ENCODE measurements around the gene ECHS1.
"Not testable (repeated sequence)": the region's sequence is repeated elsewhere in the genome, so short reads cannot be mapped to it uniquely, and the experiment has no call there.

ECHS1 gene

DNA sequence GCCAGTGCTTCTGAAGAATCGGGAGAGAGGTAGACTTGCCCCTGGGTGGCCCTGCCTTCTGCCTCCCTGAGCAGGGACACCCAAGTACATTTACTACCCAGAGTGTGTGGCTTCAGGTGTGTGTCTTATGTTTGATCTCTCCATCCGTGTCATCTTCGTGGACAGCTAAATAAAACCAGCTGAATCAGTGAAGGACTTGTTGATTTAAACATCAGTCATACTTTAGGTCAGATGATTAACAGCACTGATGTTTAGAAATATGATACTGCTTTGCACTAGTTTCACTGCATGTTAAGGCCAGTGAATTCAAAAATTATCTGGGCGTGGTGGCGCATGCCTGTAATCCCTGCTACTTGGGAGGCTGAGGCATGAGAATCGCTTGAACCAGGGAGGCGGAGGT is 24.8 kb upstream of the ECHS1 start:
- DNase-seq: no peak

DNA sequence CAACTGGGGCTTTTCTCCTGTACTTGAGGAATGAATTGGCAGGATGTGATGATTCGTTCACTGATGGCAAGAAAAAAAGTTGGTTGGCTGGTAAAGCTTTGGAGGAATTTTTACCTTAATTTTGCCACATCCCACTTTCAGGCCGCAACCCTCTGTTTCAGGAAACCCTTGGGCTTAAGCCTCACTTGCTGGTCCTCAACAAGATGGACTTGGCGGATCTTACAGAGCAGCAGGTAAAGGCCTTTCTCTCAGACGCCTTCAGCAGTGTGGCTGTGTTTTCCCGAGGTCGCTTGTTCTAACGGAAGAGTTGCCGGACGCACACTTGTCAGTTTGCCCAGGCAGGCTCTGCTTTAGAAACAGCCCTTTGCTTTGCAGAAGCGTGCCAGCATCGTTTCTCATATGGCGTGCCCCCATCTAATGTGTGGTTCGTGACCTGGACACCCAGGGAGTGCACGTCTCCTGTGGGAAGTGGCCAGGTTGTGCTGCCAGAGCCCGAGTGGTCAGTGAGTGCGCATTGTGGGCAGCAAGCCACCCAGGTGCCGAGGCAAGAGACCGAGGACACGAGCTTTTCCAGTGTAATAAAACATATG is 23.0 kb upstream of the ECHS1 start:
- no peak for DNase-seq

DNA sequence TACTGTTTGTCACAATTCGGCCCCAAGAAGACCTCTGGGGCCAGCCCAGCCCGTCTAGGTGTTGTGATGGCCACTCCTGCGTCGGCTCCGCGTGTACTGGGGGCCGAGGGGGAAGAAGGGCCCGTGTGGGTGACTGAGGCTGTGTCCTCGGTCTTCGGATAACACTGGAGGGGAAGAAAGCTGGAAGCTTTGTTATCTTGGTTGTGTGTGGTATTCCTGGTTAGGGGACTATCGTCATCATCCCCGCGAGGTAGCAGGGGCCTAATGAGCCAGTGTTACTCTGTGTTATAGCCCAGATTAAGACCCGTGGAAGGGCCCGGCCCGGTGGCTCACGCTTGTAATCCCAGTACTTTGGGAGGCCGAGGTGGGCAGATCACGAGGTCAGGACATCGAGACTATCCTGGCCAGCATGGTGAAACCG is 21.7 kb upstream of the ECHS1 start:
- DNase-seq: no peak

DNA sequence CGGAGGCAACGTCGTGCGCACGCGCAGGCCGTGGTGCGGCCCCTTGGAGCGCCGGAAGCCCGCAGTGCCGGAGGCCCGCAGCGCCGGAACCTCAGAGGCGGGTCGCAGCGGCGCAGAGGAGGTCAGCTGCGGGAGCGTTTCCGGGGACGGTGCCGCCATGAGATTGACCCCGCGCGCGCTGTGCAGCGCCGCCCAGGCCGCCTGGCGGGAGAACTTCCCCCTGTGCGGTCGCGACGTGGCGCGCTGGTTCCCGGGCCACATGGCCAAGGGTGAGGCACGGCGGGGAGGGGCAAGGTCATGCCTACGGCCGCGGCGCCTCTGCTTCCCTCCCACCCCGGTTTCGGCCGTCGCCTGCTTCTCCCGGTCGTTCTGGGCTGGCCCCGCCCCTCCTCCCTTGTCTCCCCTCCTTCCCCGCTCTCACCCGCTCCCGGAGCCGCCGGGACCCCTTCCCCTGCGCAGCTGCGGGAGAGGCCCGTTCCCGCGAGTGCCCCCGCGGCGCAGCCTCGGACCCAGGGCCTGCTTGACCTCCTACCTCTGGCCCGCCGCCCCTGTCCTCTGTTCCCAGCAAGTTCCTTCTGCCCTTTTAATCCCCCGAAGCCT is 21.0 kb upstream of the ECHS1 start, which contains the start of gene MTG1:
Gene MTG1 (plus strand): TSS at position 94 of the 600 bp plus-strand sequence. CDS start 64 bp downstream, at position 158.
- peak; percentile 95 for DNase-seq

DNA sequence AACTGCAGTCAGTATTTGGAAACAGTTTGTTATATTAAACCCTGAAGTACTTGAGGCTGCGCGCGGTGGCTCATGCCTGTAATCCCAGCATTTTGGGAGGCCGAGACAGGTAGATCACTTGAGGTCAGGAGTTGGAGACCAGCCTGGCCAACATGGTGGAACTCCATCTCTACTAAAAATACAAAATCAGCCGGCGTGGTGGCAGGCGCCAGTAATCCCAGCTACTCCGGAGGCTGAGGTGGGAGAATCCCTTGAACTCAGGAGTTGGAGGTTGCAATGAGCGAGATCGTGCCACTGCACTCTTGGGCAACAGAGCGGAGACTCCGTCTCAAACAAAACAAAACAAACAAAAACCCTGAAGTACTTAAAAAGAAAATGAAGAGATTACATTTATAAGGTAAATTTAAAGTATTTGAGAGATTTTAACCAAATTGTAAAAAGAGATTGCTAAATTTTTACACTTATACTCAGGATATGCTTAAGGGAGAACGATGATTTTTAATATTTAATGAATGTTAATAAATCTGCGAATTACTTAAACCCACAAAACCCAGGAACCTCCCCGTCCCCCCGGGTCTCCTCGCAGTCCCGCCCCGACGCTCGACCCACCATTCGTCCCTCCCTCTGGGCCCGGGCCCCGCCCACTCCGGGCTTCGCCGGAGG is 20.4 kb upstream of the ECHS1 start:
- DNase-seq: no peak

DNA sequence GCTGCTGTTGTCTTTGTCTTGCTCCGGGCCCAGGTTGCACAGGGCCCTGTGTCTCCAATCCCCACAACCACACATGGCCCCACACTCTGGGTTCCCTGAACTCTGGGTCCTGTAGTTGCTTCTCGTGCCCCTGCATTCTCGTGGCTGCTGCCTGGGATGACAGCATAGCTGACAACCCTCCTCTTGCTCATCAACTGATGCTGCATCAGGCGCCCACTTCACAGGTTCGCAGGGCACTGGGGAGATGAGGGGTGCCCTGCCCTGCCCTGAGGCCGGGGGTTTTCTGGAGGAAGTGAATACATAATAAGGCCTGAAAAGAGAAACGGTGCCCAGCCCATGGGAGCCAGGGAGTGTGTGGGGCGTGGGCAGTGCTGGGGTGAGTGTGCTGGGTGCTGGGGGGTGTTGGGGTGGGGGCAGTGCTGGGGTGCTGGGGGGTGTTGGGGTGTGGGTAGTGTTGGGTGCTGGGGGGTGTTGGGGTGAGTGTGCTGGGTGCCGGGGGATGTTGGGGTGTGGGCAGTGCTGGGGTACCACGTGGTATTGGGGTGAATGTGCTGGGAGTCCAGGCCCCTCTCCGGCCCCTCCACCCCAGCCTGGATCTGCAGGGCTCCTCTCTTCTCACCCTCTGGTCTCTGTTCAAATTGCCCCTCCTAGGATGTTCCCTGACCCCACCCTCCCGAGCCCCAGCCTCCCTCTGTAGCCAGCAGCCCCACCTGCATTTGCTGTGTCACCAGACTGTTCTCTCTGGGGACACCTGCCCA is 18.8 kb upstream of the ECHS1 start:
- no peak for DNase-seq

DNA sequence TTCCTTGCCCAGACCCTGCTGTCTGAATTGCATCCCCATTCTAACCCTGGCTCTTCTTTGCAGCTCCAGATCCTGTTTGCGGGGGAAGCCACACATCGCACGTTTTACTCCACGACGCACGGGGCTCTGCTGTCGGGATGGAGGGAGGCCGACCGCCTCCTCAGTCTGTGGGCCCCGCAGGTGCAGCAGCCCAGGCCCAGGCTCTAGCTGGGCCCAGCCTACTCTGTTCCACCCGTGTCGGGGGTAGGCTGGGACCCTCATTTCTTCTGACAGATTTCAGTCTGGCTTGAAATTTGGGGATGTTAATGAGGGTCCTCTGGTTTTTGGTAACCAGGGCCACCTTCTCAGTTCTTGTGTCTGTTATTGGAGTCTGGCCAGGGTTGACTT is 18.1 kb upstream of the ECHS1 start:
- DNase-seq: no peak

DNA sequence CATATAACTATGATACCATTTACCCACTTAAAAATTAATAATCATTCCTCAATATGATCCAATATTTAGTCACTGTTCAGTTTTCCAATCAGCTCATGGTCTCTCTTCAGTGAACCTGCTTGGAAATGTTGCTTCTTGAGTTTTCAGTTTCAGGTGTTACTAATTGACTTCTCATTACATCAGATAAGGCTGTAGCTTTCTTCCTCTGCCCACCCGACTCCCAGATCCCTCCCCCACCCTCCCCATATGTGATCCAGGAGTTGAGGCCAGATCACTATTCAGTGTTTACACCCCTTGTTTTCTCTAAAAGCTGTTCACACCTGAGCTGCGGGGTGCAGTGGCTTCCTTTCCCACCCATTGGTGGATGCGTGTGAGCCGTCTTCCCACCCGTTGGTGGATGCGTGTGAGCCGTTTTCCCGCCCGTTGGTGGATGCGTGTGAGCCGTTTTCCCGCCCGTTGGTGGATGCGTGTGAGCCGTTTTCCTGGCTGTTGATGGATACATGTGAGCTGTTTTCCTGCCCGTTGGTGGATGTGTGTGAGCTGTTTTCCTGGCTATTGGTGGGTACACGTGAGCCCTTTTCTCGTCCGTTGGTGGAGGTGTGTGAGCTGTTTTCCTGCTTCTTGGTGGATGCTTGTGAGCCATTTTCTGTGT is 17.6 kb upstream of the ECHS1 start:
- no peak for DNase-seq

DNA sequence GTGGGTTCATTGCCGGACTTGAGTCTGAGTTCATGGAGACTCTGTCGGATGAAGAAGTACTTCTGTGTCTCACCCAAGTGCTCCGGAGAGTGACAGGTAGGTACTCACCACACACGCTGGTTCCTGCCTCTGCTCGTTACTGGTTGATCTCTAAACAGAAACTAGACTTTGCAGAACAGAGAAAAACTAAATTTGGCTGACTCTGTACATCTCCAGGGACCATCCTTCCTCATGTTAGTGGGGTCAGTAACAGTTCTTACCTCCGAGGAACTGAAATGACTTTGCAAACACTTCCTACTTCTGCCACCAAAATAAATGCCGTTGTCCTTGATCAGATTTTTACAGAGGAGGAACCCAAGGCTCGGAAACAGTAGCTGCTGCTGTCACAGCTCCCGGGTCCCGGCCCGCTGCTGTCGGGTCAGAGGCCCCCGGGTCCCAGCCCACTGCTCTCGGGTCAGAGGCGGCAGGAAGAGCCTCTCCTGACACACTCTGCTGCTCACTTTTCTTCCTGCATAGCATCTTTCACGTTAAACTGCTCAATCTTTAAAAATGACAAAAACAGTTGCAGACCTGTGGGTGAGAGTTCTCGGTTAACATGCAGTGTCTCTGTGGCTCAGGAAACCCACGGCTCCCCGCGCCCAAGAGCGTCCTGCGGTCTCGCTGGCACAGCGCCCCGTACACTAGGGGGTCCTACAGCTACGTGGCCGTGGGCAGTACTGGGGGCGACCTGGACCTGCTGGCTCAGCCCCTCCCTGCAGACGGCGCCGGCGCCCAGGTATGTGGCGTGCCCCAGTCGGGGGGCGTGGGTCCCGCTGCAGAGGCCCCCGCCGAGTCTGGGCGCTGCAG is 16.0 kb upstream of the ECHS1 start:
- peak; percentile 46 for DNase-seq

DNA sequence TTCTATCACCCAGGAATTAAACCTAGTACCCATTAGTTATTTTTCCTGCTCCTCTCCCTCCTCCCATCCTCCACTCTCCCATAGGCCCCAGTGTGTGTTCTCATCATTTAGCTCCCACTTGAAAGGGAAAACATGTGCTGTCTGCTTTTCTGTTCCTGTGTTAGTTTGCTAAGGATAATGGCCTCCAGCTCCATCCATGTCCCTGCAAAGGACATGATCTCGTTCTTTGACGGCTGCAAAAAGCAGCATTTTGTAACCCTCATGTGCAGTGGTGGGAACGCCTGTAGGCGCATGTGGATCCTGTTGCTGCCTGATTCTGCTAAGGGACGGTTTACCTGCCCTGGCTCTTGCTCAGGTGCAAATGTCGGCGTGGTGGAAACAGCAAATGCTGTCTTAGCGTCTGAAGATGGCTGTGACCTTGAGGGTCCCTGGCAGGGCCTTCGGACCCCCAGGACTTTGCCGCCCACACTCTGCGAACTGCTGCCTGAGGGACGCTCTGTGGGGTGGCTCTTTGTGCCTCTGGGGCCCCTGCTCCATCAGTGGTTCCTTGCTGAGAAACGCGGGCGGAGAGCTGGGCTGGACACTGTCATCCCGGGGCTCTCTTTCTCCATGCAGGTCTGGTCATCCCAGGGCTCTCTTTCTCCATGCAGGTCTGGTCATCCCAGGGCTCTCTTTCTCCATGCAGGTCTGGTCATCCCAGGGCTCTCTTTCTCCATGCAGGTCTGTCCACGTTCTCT is 15.2 kb upstream of the ECHS1 start:
- no peak for DNase-seq

DNA sequence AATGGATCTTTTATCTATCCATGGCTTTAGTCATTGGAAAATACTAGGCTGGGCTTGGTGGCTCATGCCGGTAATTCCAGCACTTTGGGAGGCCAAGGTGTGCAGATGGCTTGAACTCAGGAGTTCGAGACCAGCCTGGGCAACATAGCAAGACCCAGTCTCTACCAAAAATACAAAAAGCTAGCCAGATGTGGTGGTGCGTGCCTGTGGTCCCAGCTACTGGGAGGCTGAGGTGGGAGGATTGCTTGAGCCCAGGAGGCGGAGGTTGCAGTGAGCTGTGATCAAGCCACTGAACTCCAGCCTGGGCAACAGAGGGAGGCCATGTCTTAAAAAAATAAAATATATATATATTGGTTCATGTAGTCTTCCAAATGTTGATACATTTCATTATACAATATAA is 13.8 kb upstream of the ECHS1 start:
- not testable (repeated sequence) for DNase-seq

DNA sequence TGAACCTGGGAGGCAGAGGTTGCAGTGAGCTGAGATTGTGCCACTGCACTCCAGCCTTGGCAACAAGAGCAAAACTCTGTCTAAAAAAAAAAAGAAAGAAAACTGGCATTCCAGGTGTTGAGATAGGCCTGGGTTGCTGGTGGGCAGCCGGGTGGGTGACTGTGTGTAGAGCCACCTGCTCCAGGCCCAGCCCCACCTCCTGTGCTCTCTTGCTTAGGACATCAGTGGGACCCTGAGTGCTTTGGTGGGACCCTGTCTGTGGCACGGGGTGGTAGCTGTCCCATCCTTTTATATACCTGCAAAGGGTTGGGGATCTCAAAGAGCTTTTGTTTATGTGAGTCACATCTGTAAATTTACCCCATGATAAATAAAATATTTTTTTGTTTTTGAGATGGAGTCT is 12.1 kb upstream of the ECHS1 start:
- DNase-seq: no peak

DNA sequence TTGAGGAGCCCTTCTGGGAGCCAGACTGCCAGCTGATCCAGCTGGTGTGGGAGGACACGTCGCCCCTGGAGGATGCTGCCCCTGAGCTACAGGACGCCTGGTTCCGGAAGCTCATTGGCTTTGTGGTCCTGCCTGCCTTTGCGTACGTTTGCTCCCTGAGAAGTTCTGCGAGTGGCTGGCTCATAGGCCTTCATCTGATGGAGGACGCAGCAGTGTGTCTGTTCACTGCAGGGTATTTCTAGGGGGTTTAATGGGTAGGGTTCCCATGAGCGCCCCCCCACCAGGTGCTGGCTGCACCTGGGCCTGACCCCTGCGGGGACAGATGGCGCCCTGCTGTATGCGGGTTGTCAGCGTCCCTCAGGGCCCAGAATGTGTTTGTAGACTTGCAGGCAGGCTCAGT is 10.9 kb upstream of the ECHS1 start:
- DNase-seq: no peak

DNA sequence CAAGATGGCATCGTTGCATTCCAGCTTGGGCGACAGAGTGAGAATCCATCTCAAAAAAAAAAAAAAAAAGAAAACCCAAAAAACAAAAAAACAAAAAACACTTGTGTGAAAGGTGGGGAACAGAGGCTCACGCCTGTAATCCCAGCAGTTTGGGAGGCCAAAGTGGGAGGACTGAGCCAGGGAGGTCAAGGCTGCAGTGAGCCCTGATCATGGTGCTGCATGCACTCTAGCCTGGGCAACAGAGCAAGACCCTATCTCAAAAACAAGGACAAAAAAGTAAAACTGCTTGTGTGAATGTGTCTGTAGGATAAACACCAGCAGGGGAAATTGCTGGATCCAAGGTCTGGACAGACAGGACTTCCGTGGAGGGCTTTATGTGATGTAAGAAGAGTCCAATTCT is 10.4 kb upstream of the ECHS1 start:
- DNase-seq: no peak

DNA sequence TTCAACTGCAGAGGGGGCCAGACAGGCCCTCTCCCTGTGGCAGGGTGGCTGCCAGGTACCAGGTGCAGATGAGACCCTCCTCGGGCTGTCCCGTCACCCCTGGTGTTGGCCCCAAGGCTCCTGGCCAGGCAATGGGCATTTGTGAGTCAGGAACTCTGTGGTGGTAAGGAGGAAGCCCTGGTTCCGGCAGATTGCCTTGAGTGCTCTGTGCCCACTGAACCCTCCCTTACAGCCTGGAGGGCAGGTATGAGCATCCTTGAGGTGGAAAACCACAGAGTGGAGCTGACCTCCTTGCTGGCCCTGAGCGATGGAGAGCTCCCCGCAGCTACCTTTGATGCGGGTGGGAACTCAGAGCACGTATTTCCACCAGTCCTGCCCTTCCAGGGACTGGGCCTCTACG is 7.9 kb upstream of the ECHS1 start:
- DNase-seq: no peak

DNA sequence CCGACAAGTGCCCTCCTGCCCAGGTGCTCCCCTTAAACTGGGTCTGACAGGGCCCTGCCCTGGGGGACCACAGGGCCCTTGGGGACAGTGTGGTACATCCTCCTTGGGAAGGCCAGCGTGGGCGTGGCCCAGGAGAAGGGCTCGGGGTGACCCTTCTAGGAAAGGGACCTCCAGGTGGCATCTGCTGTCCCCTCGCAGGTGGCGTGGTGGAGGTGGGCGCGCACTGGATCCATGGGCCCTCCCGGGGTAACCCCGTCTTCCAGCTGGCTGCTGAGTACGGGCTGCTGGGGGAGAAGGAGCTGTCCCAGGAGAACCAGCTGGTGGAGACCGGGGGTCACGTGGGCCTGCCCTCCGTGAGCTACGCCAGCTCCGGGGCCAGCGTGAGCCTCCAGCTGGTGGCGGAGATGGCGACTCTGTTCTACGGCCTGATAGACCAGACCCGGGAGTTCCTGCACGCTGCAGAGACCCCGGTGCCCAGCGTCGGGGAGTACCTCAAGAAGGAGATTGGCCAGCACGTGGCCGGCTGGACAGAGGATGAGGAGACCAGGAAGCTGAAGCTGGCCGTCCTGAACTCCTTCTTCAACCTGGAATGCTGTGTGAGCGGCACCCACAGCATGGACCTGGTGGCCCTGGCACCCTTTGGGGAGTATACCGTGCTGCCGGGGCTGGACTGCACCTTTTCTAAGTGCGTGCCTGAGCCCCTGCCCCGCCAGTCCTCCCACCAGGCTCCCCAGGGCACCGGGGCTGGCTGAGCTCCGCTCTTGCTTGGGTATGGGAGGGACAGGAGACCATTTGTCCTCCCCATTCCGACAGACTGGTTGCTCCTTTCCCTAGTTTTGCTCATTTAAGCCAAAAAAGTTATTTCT is 6.9 kb upstream of the ECHS1 start:
- DNase-seq: no peak

DNA sequence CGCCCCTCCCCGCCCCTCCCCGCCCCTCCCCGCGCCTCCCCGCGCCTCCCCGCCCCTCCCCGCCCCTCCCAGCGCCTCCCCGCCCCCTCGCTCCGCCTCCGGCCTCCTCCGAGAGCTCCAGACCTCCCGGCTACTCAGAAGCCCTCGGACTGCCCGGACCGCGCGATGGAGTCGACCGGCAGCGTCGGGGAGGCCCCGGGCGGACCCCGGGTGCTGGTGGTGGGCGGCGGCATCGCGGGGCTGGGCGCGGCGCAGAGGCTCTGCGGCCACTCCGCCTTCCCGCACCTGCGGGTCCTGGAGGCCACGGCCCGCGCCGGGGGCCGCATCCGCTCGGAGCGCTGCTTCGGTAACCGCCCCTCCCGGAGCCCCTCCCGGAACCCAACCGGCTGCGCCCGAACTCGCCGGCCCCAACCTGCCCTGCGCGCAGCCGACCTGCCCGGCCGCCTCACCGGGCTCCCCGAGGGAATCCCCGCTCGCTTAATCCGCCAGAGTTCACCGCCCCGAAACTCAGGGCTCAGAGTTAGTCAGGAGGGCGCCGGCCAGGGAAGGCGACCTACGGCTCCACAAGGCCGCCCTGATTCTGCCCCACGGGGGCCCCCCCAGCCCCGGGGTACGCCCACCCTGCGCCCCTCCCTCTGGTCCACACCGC is 6.1 kb upstream of the ECHS1 start, which contains the start of gene PAOX:
Gene PAOX (plus strand): TSS at position 111 of the 649 bp plus-strand sequence. CDS start 55 bp downstream, at position 166.
- peak; percentile 59 for DNase-seq

DNA sequence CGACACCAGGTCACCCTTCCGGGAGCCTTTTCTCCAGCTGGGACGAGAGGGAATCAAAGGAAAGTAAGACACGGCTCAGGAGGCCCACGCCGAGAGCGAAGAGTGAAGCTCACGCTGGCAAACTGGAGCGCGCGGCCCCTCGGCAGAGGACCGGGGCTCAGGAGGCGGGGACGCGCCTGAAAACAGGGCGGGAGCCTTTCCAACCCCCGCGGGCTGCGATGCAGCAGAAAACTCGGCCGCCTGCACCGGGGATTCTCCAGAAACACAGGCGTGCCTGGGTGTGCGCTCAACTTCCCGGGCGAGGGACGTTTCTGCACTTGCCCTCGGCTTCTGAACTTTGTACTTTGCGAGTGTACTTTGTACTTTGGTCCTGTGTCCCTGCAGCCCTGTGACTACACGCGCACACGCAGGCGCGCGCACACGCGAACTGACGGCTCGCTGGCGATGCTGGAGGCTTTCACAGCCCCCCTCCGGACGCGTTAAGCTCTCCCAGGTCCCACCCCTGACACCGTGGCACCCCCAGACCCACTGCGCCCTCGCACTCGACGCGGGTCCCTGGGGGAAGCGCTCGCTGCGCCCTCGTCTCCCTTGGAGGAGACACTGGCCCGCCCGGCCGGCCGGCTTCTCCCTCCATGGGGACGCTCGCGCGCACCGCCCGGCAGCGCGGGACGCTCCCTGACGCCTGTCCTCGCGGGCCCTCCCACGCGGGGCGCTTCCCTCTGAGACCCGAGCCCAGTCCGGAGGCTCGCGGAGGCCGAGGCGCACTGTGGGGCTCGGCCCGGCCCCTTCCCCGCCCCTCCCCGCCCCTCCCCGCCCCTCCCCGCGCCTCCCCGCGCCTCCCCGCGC is 5.3 kb upstream of the ECHS1 start:
- DNase-seq: peak; percentile 64

DNA sequence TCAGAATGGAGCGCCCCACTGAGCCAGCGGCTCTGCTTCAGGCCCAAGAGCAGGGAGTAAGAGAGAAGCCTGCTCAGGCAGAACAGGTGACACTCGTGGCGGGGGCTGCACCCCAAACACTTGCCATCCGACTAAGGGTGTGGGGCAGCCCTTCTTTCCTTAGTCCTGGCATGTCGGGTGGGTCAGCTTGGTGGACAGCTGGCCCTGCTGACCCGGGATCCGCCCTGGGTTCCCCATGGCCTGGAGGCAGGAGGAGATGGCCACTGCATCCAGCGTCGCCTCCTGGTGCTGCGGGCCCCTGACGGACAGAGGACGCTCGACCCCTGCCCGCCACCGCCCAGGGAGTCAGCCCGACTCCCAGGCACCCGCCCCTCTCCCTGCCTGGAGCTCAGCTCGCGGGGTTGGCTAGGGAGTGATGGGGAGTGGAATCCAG is 4.7 kb upstream of the ECHS1 start:
- no peak for DNase-seq

All from activated naive CD4-positive, alpha-beta T cell treated with anti-CD3 and anti-CD28 coated beads, Interleukin-2, amount 50 U/mL, for 16 hours (primary cell).